ENCODE data around the gene OXSR1.
"Not testable (repeated sequence)": the region's sequence is repeated elsewhere in the genome, so short reads cannot be mapped to it uniquely, and the experiment has no call there.

OXSR1 gene

GRCh38 chr3:38219609-38220197, 54.4 kb downstream of the OXSR1 start:
- no peak overlapping the region for H3K4me3 ChIP-seq (ENCODE audit: low read depth, low read length)

DNA sequence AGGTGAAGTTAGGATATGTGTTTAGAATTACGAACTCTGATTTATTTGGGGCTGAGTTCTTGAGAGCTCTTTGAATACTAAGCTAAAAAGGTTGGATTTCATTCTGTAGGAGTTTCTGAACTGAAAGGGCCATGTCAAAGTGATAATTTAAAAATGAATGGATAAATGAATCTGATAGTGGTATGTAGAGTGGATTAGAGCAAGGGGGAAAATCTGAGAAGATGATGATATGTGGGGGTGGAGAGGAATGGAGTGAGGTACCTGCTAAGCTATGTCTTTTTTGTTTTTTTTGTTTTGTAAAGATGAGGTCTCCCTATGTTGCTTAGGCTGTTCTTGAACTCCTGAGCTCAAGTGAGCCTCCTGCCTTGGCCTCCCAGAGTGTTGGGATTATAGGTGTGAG, 55.7 kb downstream of the OXSR1 start:
- H3K4me3 ChIP-seq (ENCODE audit: low read depth, low read length), result no peak overlapping the region

GRCh38 chr3:38222032-38222634, 56.8 kb downstream of the OXSR1 start:
- H3K4me3 ChIP-seq (ENCODE audit: low read depth, low read length), result no peak overlapping the region

GRCh38 chr3:38224357-38224756, 59.0 kb downstream of the OXSR1 start:
- no peak overlapping the region for H3K4me3 ChIP-seq (ENCODE audit: low read depth, low read length)

GRCh38 chr3:38226273-38226672, 60.9 kb downstream of the OXSR1 start:
- H3K4me3 ChIP-seq (ENCODE audit: low read depth, low read length), result no peak overlapping the region

DNA sequence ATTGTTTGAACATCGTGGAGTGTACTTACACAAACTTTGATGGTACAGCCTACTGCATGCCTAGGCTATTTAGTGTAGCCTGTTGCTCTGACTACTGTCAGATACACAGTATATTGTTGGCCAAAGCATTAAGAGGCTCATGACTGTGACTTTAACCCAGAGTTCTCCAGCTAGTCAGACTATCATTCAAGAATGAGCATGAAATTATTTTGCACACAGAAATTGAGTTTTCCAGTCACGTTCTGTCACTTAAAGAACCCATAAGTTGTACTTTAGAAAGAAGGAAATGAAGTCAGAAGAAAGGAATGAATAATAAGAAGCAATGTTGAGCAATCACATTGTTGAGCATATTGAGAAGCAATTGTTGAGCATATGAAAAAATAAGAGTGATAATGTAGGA, 62.7 kb downstream of the OXSR1 start:
- no peak overlapping the region for H3K4me3 ChIP-seq (ENCODE audit: low read depth, low read length)

DNA sequence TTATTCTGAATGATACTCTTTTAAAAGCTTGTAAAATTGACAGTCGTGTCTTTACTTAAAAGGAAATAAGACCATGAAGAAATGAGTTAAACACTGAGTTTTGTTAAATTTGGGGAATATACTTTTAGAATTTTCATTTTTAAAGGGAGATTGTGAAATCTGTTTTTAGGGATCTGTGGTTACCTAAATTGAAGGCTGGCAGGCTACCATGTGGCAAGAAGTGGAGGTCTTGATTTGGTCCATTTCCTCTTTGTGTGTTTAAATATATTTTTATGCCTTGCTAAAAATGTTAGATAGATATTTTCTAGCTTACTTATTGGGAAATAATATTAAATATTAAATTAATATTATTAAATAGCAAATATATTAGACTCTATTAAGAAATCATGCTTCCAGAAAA, 63.7 kb downstream of the OXSR1 start:
- H3K4me3 ChIP-seq (ENCODE audit: low read depth, low read length), result no peak overlapping the region

DNA sequence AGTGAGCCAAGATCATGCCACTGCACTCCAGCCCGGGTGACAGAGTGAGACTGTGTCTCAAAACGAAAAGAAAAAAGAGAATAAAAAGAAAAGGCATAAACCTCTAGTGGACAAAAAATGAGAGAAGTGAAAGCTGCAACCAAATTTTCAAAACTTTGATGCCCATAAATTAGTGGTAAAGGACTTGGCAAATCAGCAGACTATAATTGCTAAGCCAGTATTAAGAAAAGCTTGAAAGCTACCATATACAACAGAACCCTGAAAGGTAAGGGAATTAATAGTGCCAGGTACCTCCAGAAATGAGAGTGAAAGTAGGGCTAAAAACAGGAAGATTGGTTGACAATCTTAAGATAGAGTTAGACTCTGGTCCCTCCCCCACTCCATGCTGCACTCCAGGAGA, 67.4 kb downstream of the OXSR1 start:
- no peak overlapping the region for H3K4me3 ChIP-seq (ENCODE audit: low read depth, low read length)

DNA sequence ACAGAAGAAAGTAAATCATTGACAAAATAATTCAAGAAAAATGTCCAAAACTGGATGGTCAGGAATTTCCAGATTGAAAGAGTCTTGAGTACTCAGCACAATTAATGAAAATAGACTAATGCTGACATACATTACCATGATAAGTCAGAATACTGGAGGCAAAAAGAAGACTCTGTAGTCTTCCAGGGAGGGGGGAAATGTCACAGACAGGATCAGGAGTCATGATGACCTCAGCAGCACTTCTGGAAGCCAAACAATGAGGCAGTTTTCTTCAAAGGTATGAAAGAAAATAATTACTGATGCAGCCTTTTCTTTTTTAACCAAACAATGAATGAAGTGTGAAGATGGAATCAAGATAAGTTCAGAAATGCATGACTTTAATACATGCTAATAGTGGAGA, 70.1 kb downstream of the OXSR1 start:
- H3K4me3 ChIP-seq (ENCODE audit: low read depth, low read length), result no peak overlapping the region

DNA sequence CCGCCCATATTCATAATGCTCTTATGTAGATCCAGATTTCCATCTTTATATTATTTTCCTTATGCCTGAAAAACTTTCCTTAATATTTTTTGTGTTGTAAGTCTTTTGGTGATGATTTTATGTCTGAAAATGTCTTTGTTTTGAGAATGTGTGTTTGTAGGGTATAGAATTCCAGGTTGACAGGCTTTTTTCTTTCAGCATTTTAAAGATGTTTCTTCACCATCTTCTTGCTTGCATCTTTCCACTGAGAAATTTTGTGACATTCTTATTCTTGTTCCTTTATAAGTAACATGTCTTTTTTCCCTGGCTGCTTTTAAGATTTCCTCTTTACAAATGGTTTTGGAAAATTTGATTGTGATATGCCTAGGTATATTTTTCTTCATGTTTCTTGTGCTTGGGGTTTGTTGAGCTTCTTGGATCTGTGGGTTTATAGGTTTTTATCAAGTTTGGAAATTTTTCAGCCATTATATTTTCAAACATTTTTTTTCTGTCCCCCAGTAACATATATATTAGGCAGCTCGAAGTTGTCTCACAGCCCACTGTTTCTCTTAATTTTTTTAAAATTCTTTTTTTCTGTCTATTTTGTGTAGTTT, 73.2 kb downstream of the OXSR1 start:
- H3K4me3 ChIP-seq (ENCODE audit: low read depth, low read length), result no peak overlapping the region

- H3K4me3 ChIP-seq (ENCODE audit: low read depth, low read length), result not testable (repeated sequence)
Measured at GRCh38 chr3:38242812-38243211, 77.5 kb downstream of the OXSR1 start.

DNA sequence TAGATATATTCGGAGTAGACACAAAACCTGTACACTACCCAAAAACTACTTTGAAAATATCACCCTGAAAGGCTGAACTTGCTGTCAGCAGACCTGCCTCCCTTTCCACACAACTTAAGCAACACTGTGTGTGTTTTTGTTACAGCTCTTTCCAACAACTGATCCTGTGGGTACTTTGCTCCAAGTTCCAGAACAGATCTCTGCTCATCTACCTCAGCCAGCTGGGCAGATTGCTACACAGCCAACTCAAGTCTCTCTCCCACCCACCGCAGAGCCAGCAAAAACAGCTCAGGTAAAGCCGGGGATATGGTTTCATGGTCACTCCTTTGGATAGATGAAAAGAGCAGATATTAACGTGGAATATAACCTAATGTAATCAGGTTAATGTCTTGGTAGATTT, 80.6 kb downstream of the OXSR1 start:
- no peak overlapping the region for H3K4me3 ChIP-seq (ENCODE audit: low read depth, low read length)

DNA sequence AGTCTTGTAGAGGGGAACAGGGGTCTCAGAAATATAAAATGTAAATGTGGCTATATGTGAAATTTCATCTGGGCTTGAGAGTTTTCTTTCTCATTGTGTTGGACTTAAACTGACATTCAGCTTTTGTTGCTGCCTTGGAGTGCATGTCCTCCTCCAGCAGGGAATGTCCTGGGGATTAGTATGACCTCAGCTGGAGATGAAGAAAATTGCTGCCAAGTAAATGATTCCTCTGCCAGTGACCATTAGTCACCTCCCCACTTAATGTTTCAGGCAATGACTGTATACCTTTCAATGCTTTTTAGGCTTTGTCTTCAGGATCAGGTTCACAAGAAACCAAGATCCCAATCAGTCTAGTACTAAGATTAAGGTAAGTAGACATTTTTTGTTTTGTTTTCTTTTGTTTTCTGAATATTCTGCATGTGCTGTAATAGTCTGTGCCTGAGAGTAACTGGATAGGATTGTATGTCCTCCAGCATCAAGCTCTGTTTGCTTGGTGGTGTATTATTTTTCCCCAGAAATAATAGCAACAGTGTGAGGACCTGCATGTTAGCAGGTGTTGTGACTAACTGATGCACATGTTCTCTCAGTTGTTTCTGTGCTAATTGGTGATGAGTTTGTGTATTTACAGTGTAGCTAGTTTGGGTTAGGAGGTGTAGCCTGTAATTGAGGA, 82.2 kb downstream of the OXSR1 start:
- no peak overlapping the region for H3K4me3 ChIP-seq (ENCODE audit: low read depth, low read length)

DNA sequence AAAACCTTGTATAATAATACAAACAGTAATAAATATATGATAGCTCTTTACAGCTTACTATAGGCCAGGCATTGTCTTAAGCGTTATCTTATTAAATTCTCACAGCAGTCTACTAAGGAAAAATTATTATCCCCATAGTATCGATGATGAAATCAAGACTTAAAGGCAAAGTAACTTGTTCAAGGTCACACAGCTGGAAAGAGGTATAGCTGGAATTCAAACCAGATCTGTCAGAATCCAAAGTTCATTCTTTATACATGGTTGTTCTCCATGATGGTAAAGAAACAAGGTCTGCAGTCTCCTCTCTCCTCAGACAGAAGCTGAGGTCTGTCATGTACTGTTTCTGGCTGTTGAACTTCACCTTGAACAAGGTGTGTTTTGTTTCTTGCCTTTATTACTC, 84.9 kb downstream of the OXSR1 start:
- H3K4me3 ChIP-seq (ENCODE audit: low read depth, low read length), result no peak overlapping the region

- no peak overlapping the region for H3K4me3 ChIP-seq (ENCODE audit: low read depth, low read length)
Measured at GRCh38 chr3:38251197-38251596, 85.9 kb downstream of the OXSR1 start.

GRCh38 chr3:38253704-38254103, 88.4 kb downstream of the OXSR1 start:
- no peak overlapping the region for H3K4me3 ChIP-seq (ENCODE audit: low read depth, low read length)

DNA sequence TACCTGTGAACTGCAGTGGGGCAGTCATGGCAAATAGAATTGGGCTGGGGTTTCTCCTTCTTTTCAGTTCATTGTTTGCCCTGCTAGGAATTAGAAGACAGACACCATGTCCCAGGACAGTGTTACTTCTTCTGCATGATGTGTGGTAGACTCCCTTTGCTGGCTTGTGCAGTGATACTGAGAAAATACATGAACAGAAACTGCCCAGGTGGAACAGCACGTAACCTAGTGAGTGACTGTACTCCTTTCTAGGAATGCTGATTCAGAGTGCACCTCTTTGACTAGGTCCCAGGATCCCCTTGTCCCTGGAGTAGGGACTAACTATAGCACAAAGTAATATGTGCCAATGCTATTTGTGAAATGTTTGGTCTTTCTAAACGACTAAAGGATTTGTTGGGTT, 89.5 kb downstream of the OXSR1 start:
- no peak overlapping the region for H3K4me3 ChIP-seq (ENCODE audit: low read depth, low read length)

DNA sequence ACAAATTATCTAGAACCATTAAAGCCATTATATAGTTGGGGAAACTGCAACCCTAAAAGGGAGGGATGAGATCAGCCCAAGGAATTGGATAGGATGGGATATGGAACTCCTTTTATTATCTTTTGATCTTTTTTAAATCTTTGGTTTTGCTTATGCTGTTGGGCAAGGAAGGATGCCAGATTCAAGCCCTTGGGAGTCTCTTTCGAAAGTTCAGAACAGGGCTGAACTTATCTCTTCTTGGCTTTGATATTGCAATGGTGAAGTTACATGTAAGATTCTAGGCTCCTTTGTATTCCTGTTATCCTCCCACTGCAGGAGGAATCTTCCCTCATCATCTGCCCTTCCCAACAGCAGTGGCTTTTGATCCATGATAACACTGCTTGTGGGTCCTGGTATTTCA, 90.3 kb downstream of the OXSR1 start:
- H3K4me3 ChIP-seq (ENCODE audit: low read depth, low read length), result no peak overlapping the region

- H3K4me3 ChIP-seq (ENCODE audit: low read depth, low read length), result no peak overlapping the region
Measured at GRCh38 chr3:38257583-38257982, 92.2 kb downstream of the OXSR1 start.

- H3K4me3 ChIP-seq (ENCODE audit: low read depth, low read length), result no peak overlapping the region
Measured at GRCh38 chr3:38260474-38260873, 95.1 kb downstream of the OXSR1 start.

DNA sequence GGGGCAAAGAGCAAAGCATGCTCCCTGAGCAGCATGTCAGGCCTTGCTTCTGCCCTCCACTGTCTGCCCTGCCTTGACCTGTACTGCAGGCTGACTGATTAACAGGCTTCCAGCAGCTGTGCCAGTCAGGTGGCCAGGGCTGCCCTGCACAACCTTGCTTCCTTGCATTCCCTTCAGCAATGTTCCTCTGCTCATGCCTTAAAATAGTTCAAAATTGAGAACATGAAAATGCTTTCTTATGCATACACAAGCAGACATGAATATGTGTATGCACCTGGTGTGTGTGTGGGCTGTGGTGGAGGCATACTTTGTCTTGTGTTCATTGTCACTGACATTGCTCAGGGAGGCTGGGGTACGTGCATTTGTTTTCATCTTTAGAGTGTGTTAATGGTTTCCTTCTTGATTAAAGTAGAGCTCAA, 99.0 kb downstream of the OXSR1 start:
- no peak overlapping the region for H3K4me3 ChIP-seq (ENCODE audit: low read depth, low read length)

DNA sequence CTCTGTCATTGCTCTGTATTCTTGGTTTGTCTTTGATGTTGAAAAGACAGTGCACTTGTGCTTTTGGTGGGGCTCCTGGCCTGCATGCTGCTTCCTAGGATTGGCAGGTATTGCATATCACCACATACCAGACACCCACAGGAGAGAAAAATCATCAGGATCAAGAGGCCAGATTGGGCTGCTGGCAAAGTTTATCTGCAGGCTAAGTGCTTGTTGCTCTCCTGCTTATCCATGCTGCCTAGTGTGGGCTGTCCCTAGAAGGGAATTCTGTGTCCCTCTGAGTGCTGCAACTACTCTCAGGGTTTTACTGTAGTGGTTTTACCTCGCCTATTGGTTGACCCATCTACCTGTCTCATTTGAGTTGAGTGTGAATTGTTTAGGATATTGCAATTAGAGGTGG, 99.4 kb downstream of the OXSR1 start:
- no peak overlapping the region for H3K4me3 ChIP-seq (ENCODE audit: low read depth, low read length)

All from iPS-11a (cell line).